GM10847 (cell line): ENCODE data around the gene GCH1.

ENCODE experiments used
- POLR2A ChIP-seq: IDR thresholded peaks from 2 replicates; pipeline ENCODE4 v1.6.1; 2011; ENCODE audit not compliant: insufficient read length; ENCODE audit errors: extremely low read depth

GCH1 gene

GRCh38 chr14:54902521-54903420 is at the start of gene GCH1:
Gene GCH1 (minus strand): TSS chr14:54902826. CDS start chr14:54902663, 163 bp downstream.
- TF ChIP-seq POLR2A: peak; percentile 94

GRCh38 chr14:54947230-54947629 is 44.6 kb upstream of the GCH1 start:
- TF ChIP-seq POLR2A: no peak

GRCh38 chr14:54946500-54946899 is 43.9 kb upstream of the GCH1 start:
- no peak for TF ChIP-seq POLR2A

- TF ChIP-seq POLR2A: no peak
Observed at GRCh38 chr14:54944737-54945391, 42.2 kb upstream of the GCH1 start.

GRCh38 chr14:54942913-54943312 is 40.3 kb upstream of the GCH1 start:
- no peak for TF ChIP-seq POLR2A

- TF ChIP-seq POLR2A: no peak
Observed at GRCh38 chr14:54936816-54937215, 34.2 kb upstream of the GCH1 start.

- no peak for TF ChIP-seq POLR2A
Observed at GRCh38 chr14:54935958-54936357, 33.3 kb upstream of the GCH1 start.

- TF ChIP-seq POLR2A: no peak
Observed at GRCh38 chr14:54935100-54935499, 32.5 kb upstream of the GCH1 start.

GRCh38 chr14:54933006-54933405 is 30.4 kb upstream of the GCH1 start:
- TF ChIP-seq POLR2A: no peak

GRCh38 chr14:54931598-54932340 is 29.1 kb upstream of the GCH1 start:
- TF ChIP-seq POLR2A: no peak

- no peak for TF ChIP-seq POLR2A
Observed at GRCh38 chr14:54931101-54931500, 28.5 kb upstream of the GCH1 start.

GRCh38 chr14:54929556-54929955 is 26.9 kb upstream of the GCH1 start:
- no peak for TF ChIP-seq POLR2A

GRCh38 chr14:54928216-54928615 is 25.6 kb upstream of the GCH1 start:
- TF ChIP-seq POLR2A: no peak

- TF ChIP-seq POLR2A: no peak
Observed at GRCh38 chr14:54927551-54927950, 24.9 kb upstream of the GCH1 start.

GRCh38 chr14:54922598-54922997 is 20.0 kb upstream of the GCH1 start:
- TF ChIP-seq POLR2A: no peak

- TF ChIP-seq POLR2A: no peak
Observed at GRCh38 chr14:54920052-54920451, 17.4 kb upstream of the GCH1 start.

GRCh38 chr14:54919330-54919729 is 16.7 kb upstream of the GCH1 start:
- no peak for TF ChIP-seq POLR2A
